Measurements from ENCODE around the gene DRC7.
"Not testable (repeated sequence)": the region's sequence is repeated elsewhere in the genome, so short reads cannot be mapped to it uniquely, and the experiment has no call there.

The DRC7 gene

DNA sequence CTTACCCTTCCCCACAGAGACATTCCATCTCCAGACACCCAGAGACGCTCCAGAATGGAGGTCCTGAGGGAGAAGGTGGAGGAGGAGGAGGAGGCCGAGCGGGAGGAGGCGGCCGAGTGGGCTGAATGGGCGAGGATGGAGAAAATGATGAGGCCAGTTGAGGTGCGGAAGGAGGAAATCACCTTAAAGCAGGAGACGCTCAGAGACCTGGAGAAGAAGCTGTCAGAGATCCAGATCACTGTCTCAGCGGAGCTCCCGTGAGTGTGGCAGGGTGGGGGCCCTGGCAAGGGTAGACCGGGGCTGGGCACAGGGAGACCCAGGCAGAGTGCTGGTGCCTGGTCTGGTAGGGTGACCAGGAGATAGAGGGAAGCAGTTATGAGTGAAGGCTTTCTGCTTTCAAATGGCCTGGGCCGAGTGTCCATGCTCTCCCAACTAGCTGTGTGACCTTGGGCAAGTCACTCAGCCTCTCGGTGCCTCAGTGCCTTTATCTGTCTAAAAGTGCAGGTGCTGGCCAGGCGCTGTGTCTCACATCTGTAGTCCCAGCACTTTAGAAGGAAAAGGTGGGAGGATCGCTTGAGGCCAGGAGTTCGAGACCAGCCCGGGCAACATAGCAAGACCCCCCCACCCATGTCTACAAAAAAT, 3.4 kb downstream of the DRC7 start:
- DNase-seq, result no peak

DNA sequence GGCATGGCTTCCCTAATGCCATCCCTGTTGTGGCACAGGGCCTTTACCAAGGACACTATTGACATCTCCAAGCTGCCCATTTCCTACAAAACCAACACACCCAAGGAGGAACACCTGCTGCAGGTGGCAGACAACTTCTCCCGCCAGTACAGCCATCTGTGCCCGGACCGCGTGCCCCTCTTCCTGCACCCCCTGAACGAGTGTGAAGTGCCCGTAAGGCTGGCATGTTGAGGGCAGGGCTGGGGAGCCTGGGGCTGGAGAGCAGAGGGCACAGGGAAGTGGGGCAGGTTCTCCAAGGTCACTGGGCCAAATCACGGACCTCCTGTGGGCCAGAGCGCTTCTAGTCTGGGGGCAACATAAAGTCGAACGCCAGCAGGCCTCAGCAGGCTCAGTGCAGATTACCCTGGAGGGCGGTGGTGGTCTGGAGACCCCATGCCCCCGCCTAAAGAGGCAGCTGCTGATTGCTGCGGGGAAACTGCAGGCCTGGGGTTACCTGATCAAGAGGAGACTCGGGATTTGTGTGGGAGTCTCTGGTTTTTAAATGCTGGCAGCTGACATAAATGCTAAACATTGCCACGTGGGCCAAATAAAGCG, 4.3 kb downstream of the DRC7 start:
- DNase-seq, result no peak

DNA sequence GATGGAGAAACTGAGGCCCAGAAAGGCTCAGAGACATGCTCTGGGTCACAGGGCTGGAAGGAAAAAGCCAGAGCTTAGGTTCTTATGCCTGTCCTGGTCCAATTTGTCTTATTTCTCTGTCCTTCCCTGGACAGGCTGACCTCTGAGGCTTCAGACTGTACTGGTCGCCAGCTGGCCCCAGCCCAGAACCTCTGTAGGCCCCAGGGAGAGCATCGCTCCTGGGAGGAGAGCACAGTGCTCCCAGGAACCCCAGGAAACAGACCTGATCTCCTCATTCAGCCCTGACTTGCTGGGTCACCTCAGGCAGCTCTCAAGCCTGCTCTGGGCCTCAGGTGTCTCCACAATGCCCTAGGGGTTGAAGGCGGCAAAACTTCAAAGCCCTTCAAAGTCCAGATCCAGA, 4.9 kb downstream of the DRC7 start:
- DNase-seq, result no peak

DNA sequence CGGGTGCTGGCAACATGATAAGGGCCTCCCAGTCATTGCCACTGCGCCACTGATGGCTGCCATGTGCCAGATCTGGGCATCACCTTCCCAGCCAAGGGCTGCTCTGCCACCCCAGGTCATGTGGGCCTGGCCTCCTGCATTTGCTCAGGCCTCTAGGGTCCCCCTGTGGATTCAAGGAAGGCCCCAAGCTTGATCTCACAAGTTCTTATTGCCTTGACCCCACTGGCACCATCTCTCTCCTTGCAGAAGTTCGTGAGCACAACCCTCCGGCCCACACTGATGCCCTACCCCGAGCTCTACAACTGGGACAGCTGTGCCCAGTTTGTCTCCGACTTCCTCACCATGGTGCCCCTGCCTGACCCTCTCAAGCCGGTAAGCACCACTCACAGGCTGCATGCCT, 5.3 kb downstream of the DRC7 start:
- DNase-seq, result no peak

DNA sequence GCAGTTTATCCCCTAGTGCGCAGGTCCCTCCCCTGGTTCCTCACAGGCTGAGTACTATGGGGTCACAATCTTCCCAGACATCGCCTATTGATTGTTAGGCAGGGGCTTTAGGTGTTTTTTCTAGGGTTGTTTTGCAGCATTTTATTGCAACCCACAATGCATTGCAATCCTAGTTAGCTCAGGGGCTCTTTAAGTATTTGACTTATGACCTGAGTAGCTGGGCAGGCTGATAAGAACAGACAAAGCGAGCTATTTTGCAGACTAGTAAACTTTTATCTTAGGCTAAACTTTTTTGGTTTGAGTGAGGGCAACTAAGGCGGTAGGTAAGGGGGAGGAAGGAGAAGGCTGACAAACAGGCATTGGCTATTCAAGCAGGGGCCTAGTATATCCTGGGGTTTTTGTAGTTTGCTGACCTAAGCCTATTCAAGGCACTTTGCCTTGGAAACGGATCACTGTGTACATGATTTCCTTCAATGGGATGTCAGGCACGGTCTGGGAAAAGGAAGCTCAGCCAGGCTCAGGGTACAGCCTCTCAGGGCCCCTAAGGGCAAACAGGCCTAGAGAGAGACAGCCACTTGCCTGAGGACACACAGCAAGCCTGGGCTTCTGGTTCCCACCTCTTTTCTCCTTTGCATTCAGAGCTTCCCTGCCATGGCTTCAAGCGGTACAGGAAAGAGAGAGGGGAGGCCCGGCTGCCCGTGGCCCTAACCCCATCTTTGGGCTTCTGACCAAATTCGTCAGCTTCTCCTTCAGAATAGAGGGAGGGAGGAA, 6.4 kb downstream of the DRC7 start:
- no peak for DNase-seq

DNA sequence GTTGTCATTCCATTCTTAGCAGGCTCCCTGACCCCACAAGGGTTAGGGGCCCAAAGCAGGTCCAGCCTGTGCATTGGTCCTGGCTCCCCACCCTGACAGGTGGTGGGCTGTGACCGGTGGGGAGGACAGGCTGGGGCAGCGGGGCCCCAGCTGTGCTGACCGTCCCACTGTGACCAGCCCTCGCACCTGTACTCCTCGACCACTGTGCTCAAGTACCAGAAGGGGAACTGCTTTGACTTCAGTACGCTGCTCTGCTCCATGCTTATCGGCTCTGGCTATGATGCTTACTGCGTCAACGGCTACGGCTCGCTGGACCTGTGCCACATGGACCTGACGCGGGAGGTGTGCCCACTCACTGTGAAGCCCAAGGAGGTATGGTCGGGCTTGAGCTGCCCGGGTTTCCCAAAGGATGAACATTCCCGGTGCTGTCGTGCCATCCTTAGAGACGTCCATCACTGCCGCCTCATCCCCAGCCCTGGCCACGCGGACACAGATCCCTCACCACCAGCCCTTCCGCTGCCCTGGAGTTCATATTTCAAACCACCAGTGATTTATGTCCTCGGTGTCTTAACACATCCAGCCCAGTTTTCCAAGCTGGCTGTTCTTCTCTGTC, 7.3 kb downstream of the DRC7 start:
- DNase-seq, result no peak

DNA sequence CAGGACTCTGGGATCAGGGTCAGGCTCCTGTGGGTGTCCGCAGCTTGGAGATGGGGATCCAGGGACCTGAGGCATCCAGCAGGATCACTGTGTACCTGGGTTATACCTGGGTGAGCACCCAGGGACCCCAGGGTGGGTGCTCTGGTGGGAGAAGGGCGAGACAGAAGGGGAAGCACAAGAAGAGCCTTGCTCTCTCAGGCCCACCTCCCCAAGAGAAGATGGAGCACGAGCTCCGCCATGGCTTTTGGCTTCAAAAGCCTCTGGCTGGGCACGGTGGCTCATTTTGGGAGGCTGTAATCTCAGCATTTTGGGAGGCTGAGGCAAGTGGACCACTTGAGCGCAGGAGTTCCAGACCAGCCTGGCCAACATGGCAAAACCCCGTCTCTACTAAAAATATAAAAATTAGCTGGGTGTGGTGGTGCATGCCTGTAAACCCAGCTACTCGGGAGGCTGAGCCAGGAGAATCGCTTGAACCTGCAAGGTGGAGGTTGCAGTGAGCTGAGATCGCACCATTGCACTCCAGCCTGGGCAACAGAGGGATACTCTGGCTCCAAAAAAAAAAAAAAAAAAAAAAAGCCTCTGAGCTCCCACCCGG, 8.9 kb downstream of the DRC7 start:
- no peak for DNase-seq

DNA sequence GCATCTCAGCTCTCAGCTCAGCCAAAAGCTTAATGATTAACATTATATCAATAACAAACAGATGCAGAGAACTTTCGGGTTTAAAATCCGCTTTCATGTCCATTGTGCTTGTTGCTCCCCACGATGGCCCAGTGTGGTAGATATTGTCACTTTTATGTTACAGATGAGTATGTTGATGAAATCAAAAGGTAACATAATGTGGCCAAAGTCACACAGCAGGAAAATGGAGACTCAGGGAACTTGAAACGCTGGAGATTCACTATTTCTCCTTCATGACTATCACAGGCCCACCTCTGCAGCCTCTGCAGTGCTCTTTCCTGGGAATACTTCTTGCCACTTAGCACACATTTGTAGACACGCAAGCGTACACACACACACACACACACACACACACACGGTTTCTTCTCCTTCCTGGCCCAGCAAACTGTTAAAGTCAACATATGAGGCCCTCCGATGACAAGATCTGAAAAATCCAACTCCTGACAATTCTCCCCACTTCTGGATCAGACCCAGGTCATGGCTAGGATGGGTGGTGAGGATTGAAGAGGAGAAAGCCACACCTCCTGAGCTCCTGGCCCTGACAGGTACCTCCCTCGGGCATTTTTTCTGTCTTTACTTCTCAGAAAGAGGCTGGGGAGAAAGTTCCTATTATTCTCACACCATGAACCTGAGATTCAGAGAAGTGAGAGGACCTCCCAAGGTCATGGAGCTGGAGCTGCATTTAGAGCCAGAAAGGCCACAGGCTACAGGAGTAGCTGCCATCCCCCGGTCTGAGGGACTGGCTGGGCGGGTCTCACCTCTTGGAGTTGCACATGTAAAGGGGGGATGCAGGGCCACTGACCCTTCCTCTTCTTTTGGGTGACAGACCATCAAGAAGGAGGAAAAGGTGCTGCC, 9.7 kb downstream of the DRC7 start:
- no peak for DNase-seq

DNA sequence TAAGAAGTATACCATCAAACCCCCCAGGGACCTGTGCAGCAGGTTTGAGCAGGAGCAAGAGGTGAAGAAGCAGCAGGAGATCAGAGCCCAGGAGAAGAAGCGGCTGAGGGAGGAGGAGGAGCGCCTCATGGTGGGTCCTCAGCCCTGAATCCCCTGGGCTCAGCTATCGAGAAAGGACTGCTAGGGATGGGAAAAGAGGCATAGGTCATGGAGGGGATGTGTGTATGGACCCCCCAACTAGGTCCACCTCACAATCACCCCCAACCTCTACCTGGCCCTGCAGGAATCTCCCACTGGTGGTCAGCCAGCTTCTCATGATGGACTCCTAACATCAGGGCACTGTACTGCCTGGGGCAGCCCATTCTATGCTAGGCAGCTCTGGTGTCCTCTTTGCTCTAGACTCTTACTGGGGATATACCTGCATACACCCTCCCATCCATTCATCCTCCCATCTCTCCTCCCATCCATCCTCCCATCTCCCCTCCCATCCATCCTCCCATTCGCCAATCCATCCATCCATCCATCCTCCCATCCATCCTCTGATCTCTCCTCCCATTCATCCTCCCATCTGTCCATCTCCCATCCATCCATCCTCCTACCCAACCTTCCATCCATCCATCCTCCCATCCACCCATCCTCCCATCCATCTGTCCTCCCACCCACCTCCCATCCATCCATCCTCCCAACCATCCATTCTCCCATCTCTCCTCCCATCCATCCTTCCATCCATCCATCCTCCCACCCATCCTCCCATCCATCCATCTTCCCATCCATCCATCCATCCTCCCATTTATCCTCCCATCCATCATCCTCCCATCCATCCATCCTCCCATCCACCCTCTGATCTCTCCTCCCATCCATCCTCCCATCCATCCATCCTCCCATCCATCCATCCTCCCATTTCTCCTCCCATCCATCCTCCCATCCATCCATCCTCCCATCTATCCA, 10.6 kb downstream of the DRC7 start:
- no peak for DNase-seq

DNA sequence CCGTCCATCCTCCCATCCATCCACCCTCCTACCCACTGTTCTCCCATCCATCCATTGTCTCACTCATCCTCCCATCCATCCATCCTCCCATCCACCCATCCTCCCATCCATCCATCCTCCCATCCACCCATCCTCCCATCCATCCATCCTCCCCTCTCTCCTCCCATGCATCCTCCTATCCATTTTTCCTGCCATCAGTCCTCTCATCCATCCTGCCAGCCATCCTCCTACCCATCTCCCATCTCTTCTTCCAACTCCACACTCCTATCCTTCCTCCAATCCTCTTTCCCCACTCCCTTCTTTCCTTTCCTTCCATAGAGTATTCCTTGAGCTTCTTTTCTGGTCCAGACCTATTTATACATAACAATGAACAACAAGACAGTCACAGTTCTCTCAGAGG, 12.1 kb downstream of the DRC7 start:
- no peak for DNase-seq

DNA sequence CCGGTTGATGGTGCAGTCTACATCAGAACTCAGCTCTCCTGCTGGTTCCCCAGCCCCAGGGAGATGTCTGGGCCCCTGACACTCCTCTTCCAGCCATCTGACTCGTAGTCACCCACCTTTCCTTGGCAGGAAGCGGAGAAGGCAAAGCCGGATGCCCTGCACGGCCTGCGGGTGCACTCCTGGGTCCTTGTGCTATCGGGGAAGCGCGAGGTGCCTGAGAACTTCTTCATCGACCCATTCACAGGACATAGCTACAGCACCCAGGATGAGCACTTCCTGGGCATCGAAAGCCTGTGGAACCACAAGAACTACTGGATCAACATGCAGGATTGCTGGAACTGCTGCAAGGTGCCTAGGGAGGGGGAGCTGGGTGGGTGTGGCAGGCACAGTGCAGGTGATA, 12.7 kb downstream of the DRC7 start:
- no peak for DNase-seq

DNA sequence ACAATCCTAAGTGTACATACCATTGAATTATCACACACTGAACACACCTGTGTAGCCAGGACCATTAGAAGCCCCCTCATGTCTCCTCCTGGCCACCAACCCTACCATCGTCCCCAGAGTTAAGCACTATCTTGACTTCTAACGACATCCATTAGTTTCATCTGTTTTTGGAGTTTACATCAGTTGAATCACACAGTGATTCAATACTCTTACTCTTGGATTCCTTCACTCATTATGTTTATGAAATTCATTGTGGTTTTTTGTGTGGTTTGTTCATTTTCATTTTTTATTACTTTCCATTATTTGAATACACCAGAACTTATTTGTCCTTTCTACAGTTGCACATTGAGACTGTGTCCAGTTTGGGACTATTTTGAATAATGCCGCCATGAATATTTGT, 13.6 kb downstream of the DRC7 start:
- DNase-seq, result no peak

DNA sequence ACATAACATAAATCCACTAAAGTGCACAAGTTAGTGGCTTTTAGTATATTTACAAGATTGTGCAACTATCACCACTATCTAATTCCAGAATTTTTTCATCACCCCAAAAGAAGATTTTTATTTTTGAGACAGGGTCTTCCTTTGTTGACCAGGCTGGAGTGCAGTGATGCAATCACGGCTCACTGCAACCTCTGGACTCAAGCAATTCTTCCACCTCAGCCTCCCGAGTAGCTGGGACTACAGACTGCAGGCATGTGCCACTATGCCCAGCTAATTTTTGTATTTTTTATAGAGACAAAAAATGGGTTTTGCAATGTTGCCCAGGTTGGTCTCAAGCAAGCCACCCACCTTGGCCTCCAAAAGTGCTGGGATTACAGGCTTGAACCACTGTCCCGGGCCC, 15.1 kb downstream of the DRC7 start:
- no peak for DNase-seq

DNA sequence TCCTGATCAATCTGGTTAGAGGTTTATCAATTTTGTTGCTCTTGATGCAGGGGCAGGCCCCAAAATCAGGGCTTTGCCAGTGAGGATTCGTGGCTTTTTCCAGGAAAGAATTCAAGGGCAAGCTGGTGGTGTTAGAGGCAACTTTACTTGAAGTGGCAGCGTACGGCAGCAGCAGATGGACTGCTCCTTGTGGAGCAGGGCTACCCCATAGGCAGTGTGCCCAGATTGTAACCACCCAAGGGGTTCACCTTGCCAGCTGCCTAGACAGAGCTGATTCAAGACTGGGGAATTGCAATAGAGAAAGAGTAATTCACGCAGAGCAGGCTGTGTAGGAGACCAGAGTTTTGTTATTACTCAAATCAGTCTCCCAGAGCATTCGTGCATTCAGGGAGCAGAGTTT, 16.7 kb downstream of the DRC7 start:
- DNase-seq, result no peak

DNA sequence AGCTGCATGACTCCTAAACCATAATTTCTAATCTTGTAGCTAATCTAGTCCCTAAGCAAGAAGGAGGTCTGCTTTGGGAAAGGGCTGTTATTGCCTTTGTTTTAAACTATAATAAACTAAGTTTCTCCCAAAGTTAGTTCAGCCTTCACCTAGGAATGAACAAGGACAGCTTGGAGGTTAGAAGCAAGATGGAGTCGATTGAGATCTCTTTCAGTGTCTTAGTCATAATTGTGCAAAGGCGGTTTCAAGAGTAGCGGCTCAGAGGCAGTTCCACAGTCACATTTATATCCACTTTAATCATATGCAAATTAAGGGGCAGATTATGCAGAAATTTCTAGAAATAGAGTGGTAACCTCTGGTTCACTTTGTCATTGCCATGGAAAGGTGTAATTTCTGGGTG, 17.4 kb downstream of the DRC7 start:
- no peak for DNase-seq

DNA sequence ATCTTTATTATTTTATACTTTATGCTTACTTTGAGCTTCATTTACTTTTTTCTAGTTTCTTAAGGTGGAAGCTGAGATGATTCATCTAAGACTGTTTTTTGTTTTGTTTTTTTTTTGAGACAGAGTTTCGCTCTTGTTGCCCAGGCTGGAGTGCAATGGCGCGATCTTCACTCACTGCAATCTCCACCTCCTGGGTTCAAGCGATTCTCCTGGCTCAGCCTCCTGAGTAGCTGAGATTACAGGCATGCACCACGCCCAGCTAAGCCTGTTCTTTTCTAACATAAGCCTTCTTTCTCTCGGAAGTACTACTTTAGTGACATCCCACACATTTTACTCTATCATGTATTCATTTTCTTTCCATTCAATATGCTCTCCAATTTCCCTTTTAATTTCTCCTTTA, 18.0 kb downstream of the DRC7 start:
- not testable (repeated sequence) for DNase-seq

DNA sequence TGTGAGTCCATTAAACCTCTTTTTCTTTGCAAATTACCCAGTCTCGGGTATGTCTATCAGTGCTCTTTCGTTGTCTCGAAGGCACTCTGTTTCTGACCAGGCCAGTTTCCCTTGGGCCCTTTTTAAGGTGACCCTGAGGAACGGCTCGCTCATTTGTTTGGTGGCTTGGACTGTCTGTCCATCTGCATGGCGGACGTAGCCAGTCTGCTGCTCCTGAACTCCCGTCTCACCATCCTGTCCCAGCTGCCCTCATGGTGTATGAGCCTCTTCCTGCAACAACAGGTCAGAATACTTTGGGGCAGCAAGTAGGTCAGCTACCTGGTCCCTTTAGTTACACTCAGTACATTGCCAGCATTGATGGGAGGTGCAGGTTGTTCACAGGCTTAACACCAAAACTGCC, 19.0 kb downstream of the DRC7 start:
- no peak for DNase-seq

DNA sequence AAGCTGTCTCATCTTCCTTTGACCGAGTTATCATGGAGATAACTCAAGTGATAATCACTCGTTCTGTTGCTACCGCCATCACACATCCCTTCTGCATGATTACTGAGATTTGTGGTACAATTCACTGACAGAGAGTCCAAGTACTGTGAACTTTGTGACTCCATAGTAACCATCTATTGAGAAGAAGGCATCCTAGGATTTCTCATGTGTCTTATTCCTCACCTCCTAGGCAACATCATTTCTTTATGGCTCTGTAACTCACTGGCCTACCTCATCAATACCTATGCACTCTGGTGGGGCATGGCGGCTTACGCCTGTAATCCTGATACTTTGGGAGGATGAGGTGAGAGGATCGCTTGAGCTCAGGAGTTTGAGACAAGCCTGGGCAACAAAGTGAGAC, 19.4 kb downstream of the DRC7 start:
- DNase-seq, result no peak

DNA sequence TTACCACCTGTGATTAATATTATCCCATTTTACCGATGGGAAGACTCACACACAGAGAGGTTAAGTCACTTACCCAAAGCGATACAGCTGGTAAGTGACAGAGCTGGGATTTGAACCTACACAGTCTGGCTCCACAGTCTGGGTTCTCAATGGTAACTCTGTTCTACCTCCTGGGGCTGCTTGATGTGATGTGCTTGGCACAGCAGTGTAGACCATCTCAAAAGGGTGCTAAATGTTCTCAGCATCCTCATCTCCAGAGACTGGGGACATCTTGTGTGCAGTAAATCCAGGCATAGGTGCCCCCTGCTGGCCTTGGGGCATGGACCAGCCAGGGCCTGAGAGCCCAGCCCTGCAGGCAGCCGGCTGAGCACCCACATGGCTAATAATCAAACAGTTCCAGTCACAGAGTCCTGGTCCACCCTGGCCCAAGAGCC, 25.6 kb downstream of the DRC7 start:
- peak; percentile 74 for DNase-seq

DNA sequence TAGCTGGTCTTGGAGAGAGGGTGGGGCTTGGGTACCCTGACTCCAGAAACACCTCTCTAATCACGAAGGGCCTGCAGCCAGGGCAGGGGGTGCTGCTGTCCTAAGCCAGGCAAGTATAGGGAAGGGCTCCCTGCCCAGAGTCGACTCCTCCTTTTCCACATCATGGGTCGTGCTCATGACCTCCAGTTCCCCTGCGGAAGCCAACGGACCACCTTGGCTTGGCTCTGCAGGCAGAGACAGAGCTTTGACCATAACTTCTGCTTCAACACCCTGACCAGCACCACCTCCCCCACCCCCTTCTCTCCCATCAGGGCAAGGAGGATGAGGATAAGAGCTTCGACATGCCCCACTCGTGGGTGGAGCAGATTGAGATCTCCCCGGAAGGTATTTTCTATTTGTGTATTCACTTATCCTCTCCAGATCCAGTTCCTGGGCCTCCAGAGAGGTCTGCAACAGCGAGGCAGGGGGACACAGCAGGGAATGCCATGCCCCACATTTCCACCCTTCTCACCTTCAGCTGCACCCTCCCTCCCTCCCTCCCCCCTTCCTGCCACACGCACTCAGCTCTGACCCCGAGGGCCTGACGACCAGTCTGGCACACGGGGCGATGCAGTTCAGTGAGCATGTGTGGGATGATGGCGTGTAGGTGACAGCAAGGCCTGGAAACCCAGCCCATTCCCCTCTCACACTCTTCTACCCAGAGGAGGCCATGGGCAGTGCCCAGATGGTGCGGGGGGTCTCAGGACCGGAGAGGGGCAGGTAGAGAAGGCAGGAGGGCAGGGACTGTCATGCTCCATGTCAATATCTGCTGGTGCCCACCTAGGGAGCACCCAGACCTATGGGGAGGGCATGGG, 27.0 kb downstream of the DRC7 start:
- no peak for DNase-seq

DNA sequence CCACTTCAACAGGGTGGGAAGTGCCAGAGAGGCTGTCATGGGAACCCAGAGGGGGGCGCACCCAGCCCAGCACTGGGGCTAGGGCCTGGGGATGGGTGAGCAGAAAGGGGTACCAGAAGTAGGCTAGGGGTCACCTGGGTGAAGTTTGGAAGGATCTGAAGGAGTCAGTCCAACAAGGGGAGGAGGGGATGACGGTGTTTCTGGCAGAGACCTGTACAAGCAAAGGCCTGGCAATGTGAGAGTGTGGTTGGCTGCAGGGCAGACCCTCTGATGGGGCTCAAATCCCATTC, 27.5 kb downstream of the DRC7 start:
- DNase-seq, result no peak
